HG02885 (cell line): ENCODE results near the gene TBC1D32.
"Not testable (repeated sequence)": the region's sequence is repeated elsewhere in the genome, so short reads cannot be mapped to it uniquely, and the experiment has no call there.

Experiments used
- ATAC-seq: cut with Tn5 transposase; IDR thresholded peaks from one replicate; pipeline ENCODE4 v1.9.1; 2021; ENCODE audit warnings: mild to moderate bottlenecking; ENCODE audit not compliant: unreplicated experiment, poor library complexity

The TBC1D32 gene

GRCh38 chr6:121333694-121334093, 586 bp downstream of the TBC1D32 start:
- not testable (repeated sequence) for ATAC-seq

- ATAC-seq: no peak
Observed at GRCh38 chr6:121333196-121333595, 1.1 kb downstream of the TBC1D32 start.

GRCh38 chr6:121330516-121330915, 3.8 kb downstream of the TBC1D32 start:
- ATAC-seq: no peak

DNA sequence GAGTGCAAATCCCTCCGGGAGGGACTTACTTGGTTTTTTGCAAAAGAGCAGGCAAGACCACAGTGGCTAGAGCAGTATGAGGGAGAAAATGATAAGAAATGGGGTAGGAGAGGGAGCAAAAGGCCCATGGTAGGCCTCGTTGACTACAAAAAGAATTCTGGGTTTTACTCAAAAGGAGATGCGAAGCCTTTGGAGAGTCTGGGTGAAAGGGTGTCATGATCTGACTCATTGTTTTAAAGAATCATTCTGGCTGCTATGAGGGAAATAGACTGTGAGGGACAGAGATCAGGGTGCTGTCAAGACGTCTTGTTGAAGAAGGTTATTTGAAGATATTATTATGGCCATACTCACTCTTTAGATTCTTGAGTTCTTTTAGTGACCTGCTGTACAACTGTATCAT, 13.0 kb downstream of the TBC1D32 start:
- peak; percentile 59 for ATAC-seq

DNA sequence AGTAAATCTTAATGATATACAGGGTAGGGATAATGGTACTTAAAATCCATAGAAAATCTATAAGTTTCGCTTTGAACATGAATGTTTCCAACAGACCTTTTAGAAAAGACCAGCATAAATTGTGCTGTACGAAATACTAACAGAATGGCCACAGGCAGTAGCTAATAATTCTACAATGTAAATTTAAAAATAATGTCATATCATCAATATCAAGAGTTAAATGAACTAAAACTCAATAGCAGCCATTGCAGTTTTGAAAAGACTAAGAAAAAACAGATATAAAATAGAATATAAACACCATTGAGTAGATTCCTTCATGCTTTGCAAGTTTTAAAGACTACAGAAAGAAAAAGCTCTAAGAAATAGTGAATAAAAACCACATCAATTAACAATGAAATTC, 14.7 kb downstream of the TBC1D32 start:
- no peak for ATAC-seq

- ATAC-seq: peak; percentile 73
Observed at GRCh38 chr6:121319112-121319553, 15.1 kb downstream of the TBC1D32 start.

DNA sequence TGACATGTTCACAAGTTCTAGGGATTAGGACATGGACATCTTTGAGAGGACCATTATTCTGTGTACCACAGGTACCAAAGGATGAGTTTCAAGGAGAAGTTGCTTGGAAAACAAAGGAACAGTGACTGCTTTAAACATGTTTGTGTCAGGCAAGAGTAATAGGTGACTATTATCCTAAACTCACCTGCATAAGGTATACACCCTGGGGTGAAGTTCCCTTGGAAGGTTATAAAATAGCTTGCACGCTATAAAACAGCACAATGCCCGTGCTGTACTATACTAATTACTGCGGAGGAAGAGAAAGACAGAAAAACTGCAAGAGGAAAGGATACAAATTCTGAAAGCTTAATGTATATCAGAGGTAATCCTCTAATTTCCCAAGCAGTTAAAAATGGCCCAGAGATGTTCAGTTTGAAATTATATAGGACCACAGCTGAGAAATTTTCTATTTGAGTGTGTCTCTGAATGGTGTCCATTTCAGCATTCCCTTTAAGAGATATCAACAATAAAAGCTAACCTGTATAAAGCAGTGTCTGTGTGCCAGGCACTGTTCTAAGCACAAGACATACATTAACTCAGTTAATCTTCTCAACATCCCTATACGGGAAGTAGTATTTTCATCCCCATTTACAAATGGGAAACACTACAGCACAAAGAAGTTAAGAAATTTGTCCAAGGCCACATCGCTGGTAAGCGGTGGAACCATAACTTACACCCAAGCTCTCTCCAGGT, 19.7 kb downstream of the TBC1D32 start:
- no peak for ATAC-seq

GRCh38 chr6:121311814-121312213, 22.5 kb downstream of the TBC1D32 start:
- not testable (repeated sequence) for ATAC-seq

GRCh38 chr6:121310495-121310894, 23.8 kb downstream of the TBC1D32 start:
- no peak for ATAC-seq

DNA sequence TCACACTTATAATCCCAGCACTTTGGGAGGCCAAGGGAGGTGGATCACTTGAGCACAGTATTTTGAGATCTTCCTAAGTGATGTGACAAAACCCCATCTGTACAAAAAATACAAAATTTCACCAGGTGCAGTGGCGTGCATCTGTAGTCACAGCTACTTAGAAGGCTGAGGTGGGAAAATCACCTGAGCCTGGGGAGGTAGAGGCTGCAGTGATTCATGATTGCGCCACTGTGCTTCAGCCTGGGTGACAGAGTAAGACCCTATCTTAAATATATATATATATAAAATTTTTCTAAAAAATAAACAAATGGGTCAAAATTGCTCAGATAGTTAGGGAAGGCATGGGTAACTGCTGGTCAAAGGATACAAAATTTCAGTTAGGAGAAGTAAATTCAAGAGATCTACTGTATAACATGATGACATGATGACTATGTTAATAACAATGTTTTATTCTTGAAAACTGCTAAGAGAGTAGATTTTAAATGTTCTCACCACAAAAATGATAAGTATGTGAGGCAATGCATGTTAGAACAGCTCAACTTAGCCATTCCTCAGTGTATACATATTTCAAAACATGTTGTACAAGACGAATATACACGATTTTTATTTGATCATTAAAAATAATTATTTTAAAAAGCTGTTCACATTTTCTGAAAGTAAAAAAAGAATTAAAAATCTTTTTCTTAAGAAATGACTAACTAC, 24.4 kb downstream of the TBC1D32 start:
- no peak for ATAC-seq

DNA sequence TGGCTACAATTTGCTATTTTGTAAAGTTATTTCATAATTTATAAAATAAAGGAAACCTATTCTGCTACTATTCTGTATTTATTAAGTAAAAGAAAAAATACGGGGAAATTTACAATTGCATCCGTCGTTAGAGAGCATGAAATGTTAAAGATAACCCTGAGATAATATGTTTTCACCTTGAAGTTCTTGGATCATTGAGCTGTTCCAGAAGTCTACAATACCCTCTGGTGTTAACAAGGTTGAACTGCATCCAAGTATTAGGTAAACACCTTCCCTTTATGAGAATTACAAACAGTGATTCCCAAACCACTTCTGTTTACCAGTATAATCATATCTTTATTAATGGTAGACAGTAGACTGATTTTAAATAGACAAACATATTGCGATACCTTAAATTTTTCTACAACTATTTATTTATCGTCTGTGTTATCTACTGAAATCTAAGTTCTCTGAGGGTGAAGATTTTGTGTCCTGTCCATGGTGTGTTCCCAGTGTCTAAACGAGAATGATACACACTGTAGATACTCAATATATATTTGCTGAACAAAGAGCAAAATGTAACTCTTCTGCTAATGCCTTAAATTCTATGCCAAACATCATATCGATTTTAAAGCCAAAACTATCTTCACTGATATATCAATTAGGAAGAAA, 28.2 kb downstream of the TBC1D32 start:
- ATAC-seq: peak; percentile 92

- peak; percentile 69 for ATAC-seq
Observed at GRCh38 chr6:121302882-121303281, 31.4 kb downstream of the TBC1D32 start.

DNA sequence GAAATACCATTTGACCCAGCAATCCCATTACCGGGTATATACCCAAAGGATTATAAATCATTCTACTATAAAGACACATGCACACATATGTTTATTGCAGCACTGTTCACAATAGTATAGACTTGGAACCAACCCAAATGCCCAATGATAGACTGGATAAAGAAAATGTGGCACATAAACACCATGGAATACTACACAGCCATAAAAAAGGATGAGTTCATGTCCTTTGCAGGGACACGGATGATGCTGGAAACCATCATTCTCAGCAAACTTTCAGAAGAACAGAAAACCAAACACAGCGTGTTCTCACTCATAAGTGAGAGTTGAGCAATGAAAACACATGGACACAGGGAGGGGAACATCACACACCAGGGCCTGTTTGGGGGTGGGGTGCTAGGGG, 33.1 kb downstream of the TBC1D32 start:
- not testable (repeated sequence) for ATAC-seq

- ATAC-seq: no peak
Observed at GRCh38 chr6:121297694-121298093, 36.6 kb downstream of the TBC1D32 start.

GRCh38 chr6:121285041-121285440, 49.2 kb downstream of the TBC1D32 start:
- ATAC-seq: no peak

GRCh38 chr6:121274666-121275295, 59.5 kb downstream of the TBC1D32 start:
- ATAC-seq: no peak

DNA sequence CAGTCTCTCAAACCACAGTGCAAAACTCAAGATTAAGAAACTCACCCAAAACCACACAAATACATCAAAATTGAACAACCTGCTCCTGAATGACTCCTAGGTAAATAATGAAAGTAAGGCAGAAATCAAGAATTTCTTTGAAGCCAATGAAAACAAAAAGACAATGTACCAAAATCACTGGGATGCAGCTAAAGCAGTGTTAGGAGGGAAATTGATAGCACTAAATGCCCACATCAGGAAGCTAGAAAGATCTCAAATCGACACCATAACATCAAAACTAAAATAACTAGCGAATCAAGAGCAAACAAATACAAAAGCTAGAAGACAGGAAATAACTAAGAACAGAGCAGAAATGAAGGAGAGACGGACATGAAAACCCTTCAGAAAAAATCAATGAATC, 70.5 kb downstream of the TBC1D32 start:
- ATAC-seq: no peak

DNA sequence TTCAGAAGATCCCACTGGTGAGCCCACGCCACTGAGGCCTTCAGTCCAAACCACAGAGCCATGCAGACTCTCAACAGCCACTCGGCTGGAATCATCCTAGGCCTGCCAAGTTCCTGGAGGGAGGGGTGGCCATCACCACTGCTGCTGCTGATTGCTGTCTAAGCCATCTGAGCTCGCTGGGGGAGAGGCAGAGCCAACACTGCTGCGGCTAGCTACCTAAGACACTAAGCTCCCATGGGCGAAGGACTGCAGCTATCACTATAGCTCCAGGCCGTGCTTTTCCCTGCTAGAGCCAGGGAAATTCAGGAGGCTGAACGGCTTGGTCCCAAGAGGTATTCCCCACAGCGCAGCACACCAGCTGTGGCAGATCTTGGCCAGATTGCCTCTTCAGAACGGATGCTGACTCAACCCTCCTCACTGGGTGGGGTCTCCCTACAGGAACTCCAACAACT, 73.6 kb downstream of the TBC1D32 start:
- ATAC-seq: no peak

DNA sequence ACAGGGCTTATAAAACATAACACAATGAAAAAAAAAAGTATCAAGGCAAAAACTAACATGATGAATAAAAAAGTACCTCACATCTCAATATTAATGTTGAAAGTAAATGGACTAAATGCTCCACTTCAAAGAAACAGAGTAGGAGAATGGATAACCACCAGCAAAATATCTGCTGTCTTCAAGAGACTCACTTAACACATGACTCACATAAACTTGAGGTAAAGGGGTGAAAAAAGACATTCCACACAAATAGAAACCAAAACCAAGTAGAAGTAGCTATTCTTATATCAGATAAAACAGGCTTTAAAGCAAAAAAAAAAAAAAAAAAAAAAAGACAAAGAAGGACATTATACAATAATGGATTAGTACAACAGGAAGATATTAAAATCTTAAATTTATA, 86.9 kb downstream of the TBC1D32 start:
- ATAC-seq: no peak

GRCh38 chr6:121242386-121242785, 91.9 kb downstream of the TBC1D32 start:
- no peak for ATAC-seq

DNA sequence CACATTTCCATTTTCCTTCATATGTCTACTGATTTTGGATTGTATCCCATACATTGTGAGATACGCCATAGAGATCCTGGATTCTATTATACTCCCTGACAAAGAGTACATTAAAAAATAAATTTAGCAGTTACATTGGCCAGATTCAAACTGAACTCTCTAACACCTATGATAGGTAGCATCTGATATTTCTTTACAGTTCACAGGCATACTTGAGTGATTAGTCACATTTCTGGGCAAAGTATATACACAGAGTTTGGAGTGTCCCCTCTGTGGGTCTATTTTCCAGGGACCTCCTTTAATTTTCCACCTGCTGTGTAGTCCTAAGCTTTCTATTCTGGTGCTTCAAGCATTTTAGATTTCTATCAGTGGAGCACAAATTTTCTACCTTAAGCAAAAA, 96.4 kb downstream of the TBC1D32 start:
- no peak for ATAC-seq
